H9 (cell line): ENCODE measurements around the gene RFFL. TPM values are rescaled to one million over a fixed set of nuclear protein-coding genes. Genes with fewer than 3 reads are reported as not detected.

ENCODE experiments used
- DNase-seq: peaks from one replicate; pipeline ENCODE4 v3.0.0-alpha.2; 2017
- H2AFZ ChIP-seq: one replicate; pipeline ENCODE4 v1.6.1; 2013; ENCODE audit warnings: mild to moderate bottlenecking, low read length, control low read depth, moderate library complexity
- H2AK5ac ChIP-seq: 2 replicates; pipeline ENCODE4 v1.6.1; 2013; ENCODE audit warnings: low read length, control low read depth, mixed read lengths; ENCODE audit not compliant: insufficient read length
- H2BK120ac ChIP-seq: one replicate; pipeline ENCODE4 v1.6.1; 2013; ENCODE audit warnings: low read depth, mild to moderate bottlenecking, low read length, control low read depth, inconsistent platforms; ENCODE audit not compliant: poor library complexity, severe bottlenecking
- H2BK12ac ChIP-seq: 2 replicates; pipeline ENCODE4 v1.6.1; 2013; ENCODE audit warnings: low read length, control low read depth, mixed read lengths, low read depth; ENCODE audit not compliant: insufficient read length
- H2BK15ac ChIP-seq: 2 replicates; pipeline ENCODE4 v1.6.1; 2013; ENCODE audit warnings: low read depth, low read length, control low read depth
- H2BK20ac ChIP-seq: one replicate; pipeline ENCODE4 v1.6.1; 2013; ENCODE audit warnings: low read depth, mild to moderate bottlenecking, low read length, control low read depth, inconsistent platforms; ENCODE audit not compliant: poor library complexity, severe bottlenecking
- H2BK5ac ChIP-seq: 2 replicates; pipeline ENCODE4 v1.6.1; 2013; ENCODE audit warnings: low read length, control low read depth, mixed read lengths; ENCODE audit not compliant: insufficient read length
- H3K14ac ChIP-seq: 2 replicates; pipeline ENCODE4 v1.6.1; 2013; ENCODE audit warnings: low read length, control low read depth; ENCODE audit not compliant: insufficient read depth
- H3K18ac ChIP-seq: 2 replicates; pipeline ENCODE4 v1.6.1; 2013; ENCODE audit warnings: low read depth, mild to moderate bottlenecking, mixed read lengths, low read length, control low read depth; ENCODE audit not compliant: insufficient read length
- H3K23ac ChIP-seq: 2 replicates; pipeline ENCODE4 v1.6.1; 2013; ENCODE audit warnings: low read length, control low read depth, mixed read lengths, low read depth; ENCODE audit not compliant: insufficient read length
- H3K23me2 ChIP-seq: 2 replicates; pipeline ENCODE4 v1.6.1; 2013; ENCODE audit warnings: low read depth, mild to moderate bottlenecking, mixed read lengths, low read length, control low read depth; ENCODE audit not compliant: insufficient read length, poor library complexity, severe bottlenecking
- H3K27ac ChIP-seq: 2 replicates; pipeline ENCODE4 v1.5.1; 2013; ENCODE audit warnings: low read length, control low read depth, mixed read lengths, low read depth; ENCODE audit not compliant: insufficient read length
- H3K27me3 ChIP-seq: 2 replicates; pipeline ENCODE4 v1.6.1; 2013; ENCODE audit warnings: low read length, control low read depth, inconsistent platforms; ENCODE audit not compliant: insufficient read depth
- H3K4ac ChIP-seq: 2 replicates; pipeline ENCODE4 v1.6.1; 2013; ENCODE audit warnings: low read depth, mild to moderate bottlenecking, control low read depth, inconsistent platforms, low read length, moderate library complexity
- H3K4me1 ChIP-seq: 2 replicates; pipeline ENCODE4 v1.6.1; 2013; ENCODE audit warnings: low read length, control low read depth, inconsistent platforms; ENCODE audit not compliant: insufficient read depth
- H3K4me2 ChIP-seq: 2 replicates; pipeline ENCODE4 v1.6.1; 2013; ENCODE audit warnings: low read length, control low read depth, mixed read lengths; ENCODE audit not compliant: insufficient read length, insufficient read depth
- H3K56ac ChIP-seq: 2 replicates; pipeline ENCODE4 v1.6.1; 2013; ENCODE audit warnings: low read depth, mild to moderate bottlenecking, mixed read lengths, low read length, control low read depth; ENCODE audit not compliant: insufficient read length
- H3K79me1 ChIP-seq: 2 replicates; pipeline ENCODE4 v1.6.1; 2013; ENCODE audit warnings: low read depth, mild to moderate bottlenecking, moderate library complexity, low read length, control low read depth, inconsistent platforms; ENCODE audit not compliant: insufficient read depth, poor library complexity, severe bottlenecking
- H3K79me2 ChIP-seq: 2 replicates; pipeline ENCODE4 v1.6.1; 2013; ENCODE audit warnings: low read length, control low read depth, inconsistent platforms; ENCODE audit not compliant: insufficient read depth
- H3K9ac ChIP-seq: 2 replicates; pipeline ENCODE4 v1.6.1; 2013; ENCODE audit warnings: low read length, control low read depth, mixed read lengths; ENCODE audit not compliant: insufficient read length; ENCODE audit errors: extremely low read depth
- H3K9me3 ChIP-seq: one replicate; pipeline ENCODE4 v1.6.1; 2013; ENCODE audit warnings: low read depth, low read length, inconsistent platforms; ENCODE audit not compliant: control insufficient read depth
- H3T11ph ChIP-seq: one replicate; pipeline ENCODE4 v1.6.1; 2013; ENCODE audit warnings: mild to moderate bottlenecking, low read length, control low read depth, inconsistent platforms
- H4K20me1 ChIP-seq: one replicate; pipeline ENCODE4 v1.6.1; 2013; ENCODE audit not compliant: control insufficient read depth, insufficient read length, insufficient read depth
- H4K5ac ChIP-seq: 2 replicates; pipeline ENCODE4 v1.6.1; 2013; ENCODE audit warnings: low read depth, mild to moderate bottlenecking, mixed read lengths, low read length, control low read depth; ENCODE audit not compliant: insufficient read length
- H4K8ac ChIP-seq: replicated peaks from 2 replicates; pipeline ENCODE4 v1.6.1; 2013; ENCODE audit warnings: low read length, control low read depth, mixed read lengths, low read depth; ENCODE audit not compliant: insufficient read length
- H4K91ac ChIP-seq: 2 replicates; pipeline ENCODE4 v1.6.1; 2013; ENCODE audit warnings: low read depth, mild to moderate bottlenecking, moderate library complexity, mixed read lengths, low read length, control low read depth; ENCODE audit not compliant: insufficient read length
- H3K27ac Mint-ChIP-seq, 3 experiments: 2 replicates in 2 of 3; 3 replicates in 1 of 3; pipeline ENCODE4 v1.8.0; 2020 to 2021; ENCODE audit warnings: mixed read lengths in 3 of 3, mild to moderate bottlenecking in 1 of 3, moderate library complexity in 1 of 3
- H3K27me3 Mint-ChIP-seq: 2 replicates; pipeline ENCODE4 v1.8.0; 2021; ENCODE audit warnings: low read depth, mild to moderate bottlenecking, moderate library complexity, mixed read lengths
- H3K36me3 Mint-ChIP-seq, 3 experiments: 2 replicates in 2 of 3; 3 replicates in 1 of 3; pipeline ENCODE4 v1.8.0; 2020 to 2021; ENCODE audit warnings: low read depth in 3 of 3, mixed read lengths in 3 of 3; ENCODE audit not compliant: insufficient read depth in 1 of 3
- H3K4me1 Mint-ChIP-seq, 2 experiments: 2 replicates each; pipeline ENCODE4 v1.8.0; 2020; ENCODE audit warnings: mixed read lengths in 2 of 2
- H3K4me3 Mint-ChIP-seq, 2 experiments: 2 replicates in 1 of 2; 3 replicates in 1 of 2; pipeline ENCODE4 v1.8.0; 2020 to 2021; ENCODE audit warnings: mild to moderate bottlenecking in 2 of 2, mixed read lengths in 2 of 2, moderate library complexity in 1 of 2
- H3K9me3 Mint-ChIP-seq, 2 experiments: 2 replicates in 1 of 2; 3 replicates in 1 of 2; pipeline ENCODE4 v1.8.0; 2020; ENCODE audit warnings: mild to moderate bottlenecking in 2 of 2, mixed read lengths in 2 of 2, moderate library complexity in 1 of 2
- CTCF ChIP-seq: fragments of 200-600 bp; sonication (generic); conservative IDR thresholded peaks from 3 replicates; pipeline ENCODE4 v1.8.0; 2021; ENCODE audit warnings: antibody characterized with exemption, mild to moderate bottlenecking
- WGBS: extraction: QIAGEN DNeasy Blood & Tissue Kit; methylation state at CpG from one replicate; pipeline ENCODE4 v1.1.7; 2013; ENCODE audit warnings: missing lambda C conversion rate, low lambda C conversion rate, mixed read lengths; ENCODE audit not compliant: insufficient read length; ENCODE audit errors: extremely low coverage; 5-methylcytosine and 5-hydroxymethylcytosine counted together
- total RNA-seq: library from RNA; stranded (reverse); gene quantifications from 2 replicates; pipeline ENCODE4 v1.2.1, GENCODE V29; 2021

The RFFL gene
- total RNA-seq, 1 experiment from 2014 or later: 21.1 TPM

- Histone ChIP-seq H4K91ac (no peak overlapping the region), H3K18ac (no peak overlapping the region), H3K56ac (no peak overlapping the region), H4K20me1 (no peaks in the 10 kb centered on the region), H3K9ac (no peak overlapping the region), H3K79me1 (no peaks in the 10 kb centered on the region), H2AK5ac (no peak overlapping the region), H2AFZ (no peak overlapping the region), H4K8ac (no peak overlapping the region), H3K4ac (no peak overlapping the region), H2BK15ac (no peak overlapping the region), H4K5ac (no peak overlapping the region), H3K14ac (no peak overlapping the region), H2BK120ac (no peak overlapping the region), H2BK5ac (no peak overlapping the region), H3K4me2 (no peak overlapping the region), H3T11ph (no peak overlapping the region), H3K27ac (no peak overlapping the region), H3K79me2 (no peaks in the 10 kb centered on the region), H3K27me3 (no peaks in the 10 kb centered on the region), H3K4me1 (no peaks in the 10 kb centered on the region), H2BK12ac (no peak overlapping the region), H3K9me3 (no peaks in the 10 kb centered on the region), H3K23ac (no peak overlapping the region), H2BK20ac (no peak overlapping the region), H3K23me2 (no peaks in the 10 kb centered on the region)
- no CpG with 5 or more reads among the region's 1 CpG for WGBS
- no peak for TF ChIP-seq CTCF
- Mint-ChIP-seq H3K27ac (no peak overlapping the region), H3K27me3 (no peaks in the 10 kb centered on the region), H3K4me1 (peaks cover 17 to 18% of the 10 kb centered on the region in 2 experiments), H3K4me3 (no peak overlapping the region), H3K9me3 (no peaks in the 10 kb centered on the region), H3K36me3 (no peaks in the 10 kb centered on the region; a peak in 3 of 7 replicates)
- DNase-seq: no peak
Measured at GRCh38 chr17:35057332-35057915, 6.1 kb downstream of the RFFL start.
